HepG2 (cell line): ENCODE results near the gene VSNL1. TPM values are rescaled to one million over a fixed set of nuclear protein-coding genes. Genes with fewer than 3 reads are reported as not detected.

Experiments
- ATAC-seq: fragments of 200-7000 bp; cut with Tn5 transposase; 3 replicates; pipeline ENCODE4 v1.9.1; 2020; ENCODE audit warnings: mild to moderate bottlenecking, moderate library complexity
- BruUV-seq: library from RNA; stranded (reverse); fragments of 400-500 nt; replicated peaks from 2 replicates; lab custom pipeline; 2021; lab: Mats Ljungman, UMichigan
- CTCF ChIA-PET: fragments of 300-600 bp; formaldehyde crosslinking; extraction: SDS; loops from one replicate; lab custom pipeline; 2021; ENCODE audit warnings: low total read pairs, inconsistent platforms, low intra/inter-chr PET ratio; lab: Yijun Ruan, JAX
- POLR2A ChIA-PET: fragments of 350-600 bp; sonication (Branson Sonifier 250); formaldehyde crosslinking; loops from one replicate; lab custom pipeline; 2020; ENCODE audit warnings: antibody characterized with exemption, inconsistent platforms; lab: Yijun Ruan, JAX
- DNase-seq: peaks from one replicate; pipeline ENCODE4 v3.0.0-alpha.2; 2015; ENCODE audit warnings: low spot score
- FAIRE-seq: peaks from 3 replicates; lab custom pipeline; 2011; peaks lifted over from hg19 to GRCh38; lab: Jason Lieb, UNC
- H2AFZ ChIP-seq: one replicate; pipeline ENCODE4 v1.6.1; 2011; ENCODE audit warnings: low read length, inconsistent platforms
- H3K27ac ChIP-seq: fragments of 300-600 bp; 3 replicates; pipeline ENCODE4 v1.8.0; 2011; ENCODE audit warnings: mixed run types, mild to moderate bottlenecking, mixed read lengths, low read length, inconsistent platforms; ENCODE audit not compliant: insufficient read depth; ENCODE audit errors: extremely low read length
- H3K27me3 ChIP-seq, 2 experiments: fragments of 200-600 bp in 1 of 2; 2 replicates in 1 of 2; 3 replicates in 1 of 2; pipeline versions ENCODE4 v1.6.0 to v1.8.0; 2011; ENCODE audit warnings: low read length in 2 of 2, mild to moderate bottlenecking in 2 of 2, moderate library complexity in 2 of 2, inconsistent platforms in 1 of 2; ENCODE audit not compliant: insufficient read depth in 2 of 2, control insufficient read depth in 1 of 2
- H3K36me3 ChIP-seq, 2 experiments: fragments of 200-600 bp in 1 of 2; replicated peaks in 1 of 2; 2 replicates in 1 of 2; 3 replicates in 1 of 2; pipeline versions ENCODE4 v1.5.1 to v1.8.0; 2011; ENCODE audit warnings: low read length in 2 of 2, inconsistent platforms in 1 of 2; ENCODE audit not compliant: insufficient read depth in 2 of 2, control insufficient read depth in 1 of 2
- H3K4me1 ChIP-seq: 2 replicates; pipeline ENCODE4 v1.5.1; 2012; ENCODE audit warnings: low read length, inconsistent platforms; ENCODE audit not compliant: insufficient read depth
- H3K4me2 ChIP-seq: 2 replicates; pipeline ENCODE4 v1.6.0; 2011; ENCODE audit warnings: low read depth, low read length, inconsistent platforms
- H3K4me3 ChIP-seq, 3 experiments: fragments of 200-600 bp in 1 of 3; sonication (generic), shearing (Covaris generic) in 1 of 3; replicated peaks in 1 of 3; 2 replicates each; pipeline ENCODE4 v1.5.1; 2011 to 2016; ENCODE audit warnings: low read length in 3 of 3, inconsistent platforms in 2 of 3, low read depth in 2 of 3, mild to moderate bottlenecking in 2 of 3, control low read depth in 1 of 3, mixed read lengths in 1 of 3; ENCODE audit not compliant: insufficient read depth in 1 of 3
- H3K79me2 ChIP-seq: one replicate; pipeline ENCODE4 v1.6.1; 2011; ENCODE audit warnings: low read length, inconsistent platforms; ENCODE audit not compliant: insufficient read depth
- H3K9ac ChIP-seq: 2 replicates; pipeline ENCODE4 v1.6.0; 2011; ENCODE audit warnings: mild to moderate bottlenecking, low read depth, low read length, inconsistent platforms; ENCODE audit not compliant: insufficient read depth
- H3K9me3 ChIP-seq: 2 replicates; pipeline ENCODE4 v1.5.1; 2012; ENCODE audit warnings: mild to moderate bottlenecking, low read length
- H4K20me1 ChIP-seq: 2 replicates; pipeline ENCODE4 v1.6.0; 2011; ENCODE audit warnings: inconsistent platforms, mild to moderate bottlenecking, low read length, moderate library complexity; ENCODE audit not compliant: insufficient read depth
- CBFB ChIP-seq: sonication (generic); formaldehyde crosslinking; IDR thresholded peaks from 2 replicates; pipeline ENCODE4 v1.4.0; 2020; ENCODE audit warnings: missing genetic modification reagents
- CCAR2 ChIP-seq: fragments of 200-400 bp; formaldehyde crosslinking; optimal IDR thresholded peaks from 2 replicates; pipeline ENCODE3; 2018; ENCODE audit warnings: low read depth, mild to moderate bottlenecking, low read length, moderate library complexity
- CREBL2 ChIP-seq: sonication (generic); formaldehyde crosslinking; IDR thresholded peaks from 2 replicates; pipeline ENCODE4 v1.8.1; 2023; ENCODE audit warnings: missing genetic modification reagents, mild to moderate bottlenecking, borderline replicate concordance
- CSRNP2 ChIP-seq: sonication (generic); formaldehyde crosslinking; conservative IDR thresholded peaks from 2 replicates; pipeline ENCODE4 v1.8.0; 2022; ENCODE audit warnings: low read depth, missing genetic modification reagents
- KDM1A ChIP-seq: IDR thresholded peaks from 2 replicates; pipeline ENCODE4 v1.6.1; 2016; ENCODE audit warnings: missing compliant biosample characterization
- MXI1 ChIP-seq: IDR thresholded peaks from 3 replicates; pipeline ENCODE4 v1.6.1; 2012; ENCODE audit warnings: low read depth, low read length, inconsistent platforms, borderline replicate concordance
- NRL ChIP-seq: sonication (generic); formaldehyde crosslinking; IDR thresholded peaks from 2 replicates; pipeline ENCODE4 v1.5.0; 2020; ENCODE audit warnings: missing genetic modification reagents, mild to moderate bottlenecking, moderate library complexity, borderline replicate concordance
- RXRA ChIP-seq: sonication (generic); formaldehyde crosslinking; IDR thresholded peaks from 2 replicates; pipeline ENCODE4 v1.5.1; 2020; ENCODE audit warnings: missing genetic modification reagents
- SOX5 ChIP-seq: IDR thresholded peaks from 2 replicates; pipeline ENCODE4 v1.6.1; 2016; ENCODE audit warnings: borderline replicate concordance
- TOE1 ChIP-seq: sonication (generic); formaldehyde crosslinking; IDR thresholded peaks from 2 replicates; pipeline ENCODE4 v1.4.0; 2020; ENCODE audit warnings: mild to moderate bottlenecking, missing genetic modification reagents
- ZNF136 ChIP-seq: sonication (generic); formaldehyde crosslinking; IDR thresholded peaks from 2 replicates; pipeline ENCODE4 v1.8.1; 2022; ENCODE audit warnings: low read depth, mild to moderate bottlenecking, moderate library complexity, missing genetic modification reagents
- ZNF180 ChIP-seq: sonication (generic); formaldehyde crosslinking; IDR thresholded peaks from 2 replicates; pipeline ENCODE4 v1.4.0; 2020; ENCODE audit warnings: low read depth, missing genetic modification reagents, borderline replicate concordance
- ZNF280D ChIP-seq: sonication (generic); formaldehyde crosslinking; IDR thresholded peaks from 2 replicates; pipeline ENCODE4 v1.5.1; 2020; ENCODE audit warnings: mild to moderate bottlenecking, missing genetic modification reagents
- ZNF329 ChIP-seq: sonication (generic); formaldehyde crosslinking; IDR thresholded peaks from 2 replicates; pipeline ENCODE4 v1.9.0; 2021; ENCODE audit warnings: low read depth, mild to moderate bottlenecking, missing genetic modification reagents
- ZNF569 ChIP-seq: sonication (generic); formaldehyde crosslinking; IDR thresholded peaks from 2 replicates; pipeline ENCODE4 v1.5.0; 2020; ENCODE audit warnings: mild to moderate bottlenecking, missing genetic modification reagents, moderate library complexity, borderline replicate concordance
- ZXDC ChIP-seq: sonication (generic); formaldehyde crosslinking; IDR thresholded peaks from 2 replicates; pipeline ENCODE4 v1.5.0; 2020; ENCODE audit warnings: mild to moderate bottlenecking, missing genetic modification reagents
- WGBS: methylation state at CpG from one replicate; pipeline ENCODE4 v1.1.6; 2017; ENCODE audit warnings: low lambda C conversion rate; 5-methylcytosine and 5-hydroxymethylcytosine counted together
- in situ Hi-C: cut with HindIII; loops from 2 replicates; pipeline ENCODE4 v1.10.0; 2017; ENCODE audit warnings: low pct_unique_long_range_greater_than_20kb; ENCODE audit not compliant: extremely low pct_ligation_motif_present
- intact Hi-C: fragments of 100-400 bp; cut with micrococcal nuclease; formaldehyde crosslinking; loops from one replicate; pipeline ENCODE4 v1.10.0; 2022; ENCODE audit not compliant: unreplicated experiment
- polyA plus RNA-seq, 8 experiments: library from polyadenylated mRNA; depleted of rRNA in 3 of 8; stranded (reverse) in 7 of 8; unstranded in 1 of 8; fragments of >200 nt; fragmentation: Illumina TruSeq in 4 of 8; extraction: Trizol in 4 of 8; gene quantifications; 2 replicates each; pipeline versions ENCODE4 v1.2.1 to v1.2.3, GENCODE V29; 2011 to 2016; ENCODE audit warnings: low read depth in 4 of 8, missing spikeins in 1 of 8, mixed read lengths in 1 of 8; ENCODE audit not compliant: insufficient read depth in 1 of 8
- total RNA-seq, 5 experiments: library from RNA; depleted of rRNA; stranded (reverse); fragments of >200 nt; fragmentation: Illumina TruSeq; extraction: Trizol; gene quantifications; 2 replicates each; pipeline ENCODE4 v1.2.3, GENCODE V29; 2016; ENCODE audit warnings: low read depth in 1 of 5

Gene VSNL1
- total and polyA plus RNA-seq, 2 of the 13 experiments (the other 11 are each of a cell fraction or from before 2014, with no cell fraction given) = 63.2 to 95.9 TPM

- TF ChIP-seq ZNF329 (no peak), ZNF136 (CRISPR knock-in tag) (no peak), KDM1A (CRISPR knock-in tag) (no peak), RXRA (CRISPR knock-in tag) (no peak), MXI1 (no peak), NRL (CRISPR knock-in tag) (no peak), CSRNP2 (CRISPR knock-in tag) (no peak), SOX5 (no peak), ZNF569 (CRISPR knock-in tag) (no peak), ZNF180 (no peak), CCAR2 (no peak), ZXDC (CRISPR knock-in tag) (no peak), TOE1 (CRISPR knock-in tag) (no peak), CBFB (no peak), CREBL2 (CRISPR knock-in tag) (no peak), ZNF280D (no peak)
- no peak for ATAC-seq
- in situ Hi-C loops = loop anchor here (25.0 kb wide), 1 partner anchor 341 kb away; no protein-coding TSS in a partner anchor
Observed at GRCh38 chr2:17652681-17653394, 112.3 kb downstream of the VSNL1 start.

More at GRCh38 chr2:17652681-17653394, 112.3 kb downstream of the VSNL1 start:
- no peak overlapping the region for H3K9ac ChIP-seq
- peaks cover 40 to 80% of the 10 kb centered on the region in 2 experiments for H3K36me3 ChIP-seq
- no peak overlapping the region for H3K4me2 ChIP-seq
- ChIA-PET POLR2A (no interaction called here), CTCF (no interaction called here)
- H3K79me2 ChIP-seq = no peaks in the 10 kb centered on the region
- no peaks in the 10 kb centered on the region for H3K9me3 ChIP-seq
- no peak for FAIRE-seq
- no peaks in the 10 kb centered on the region; the same call in 1 of the 2 replicates for H4K20me1 ChIP-seq
- DNase-seq = no peak
- no peak overlapping the region for H2AFZ ChIP-seq
- H3K4me1 ChIP-seq = no peaks in the 10 kb centered on the region
- H3K27me3 ChIP-seq = no peaks in the 10 kb centered on the region
- H3K4me3 ChIP-seq = no peak overlapping the region
- intact Hi-C loops = no loop called here
- no peak overlapping the region for H3K27ac ChIP-seq
- WGBS = 83% methylated on average over 9 of the region's 9 CpGs
- no TSS peak for BruUV-seq
